Measurements from ENCODE around the gene PYGO2.

DNA sequence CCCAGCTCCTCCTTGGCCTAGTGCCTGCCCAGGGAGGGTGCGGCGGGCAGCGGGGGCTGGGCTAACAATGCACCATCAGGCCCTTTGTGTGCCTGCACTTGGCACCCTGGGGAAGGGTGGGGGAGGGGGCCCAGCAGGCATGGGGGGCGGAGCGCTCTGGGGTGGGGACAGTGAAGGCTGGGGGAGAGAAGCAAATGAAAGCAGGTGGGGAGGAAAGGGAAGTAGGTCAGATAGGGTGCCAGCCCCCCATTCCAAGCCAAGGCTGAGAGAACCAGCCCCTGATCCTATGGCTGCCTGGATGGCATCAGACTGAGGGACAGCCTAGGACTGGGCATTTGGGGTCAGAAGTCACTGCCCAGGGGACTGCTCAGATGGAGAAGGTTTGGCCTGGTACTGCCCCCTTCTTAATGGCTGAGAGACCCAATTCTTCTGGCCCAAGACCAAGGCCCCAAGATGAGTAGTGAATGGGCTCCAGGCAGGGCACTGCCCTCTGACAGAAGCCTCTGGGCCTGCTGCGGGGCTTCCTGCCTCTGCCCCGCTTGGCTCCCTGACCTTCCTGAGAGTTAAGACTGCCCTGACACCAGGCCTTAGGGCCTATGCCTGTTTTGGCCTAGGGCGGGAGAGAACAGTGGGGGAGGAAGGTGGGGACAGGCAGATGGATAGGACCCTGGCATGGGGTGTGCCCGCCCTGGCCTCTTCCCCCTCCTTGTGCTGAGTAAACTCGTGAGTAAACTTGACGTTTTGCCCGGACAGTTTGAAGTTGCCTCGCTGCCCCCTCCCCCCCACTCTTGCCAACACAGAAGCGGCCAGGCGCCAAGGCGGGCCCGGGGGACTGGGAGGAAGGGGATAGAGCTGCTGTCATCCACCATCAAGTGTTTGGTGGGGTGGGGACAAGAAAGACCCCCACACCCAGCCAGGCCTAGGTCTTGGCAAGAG lies 43.8 kb upstream of the PYGO2 start:
- TF ChIP-seq, protein P1, sequence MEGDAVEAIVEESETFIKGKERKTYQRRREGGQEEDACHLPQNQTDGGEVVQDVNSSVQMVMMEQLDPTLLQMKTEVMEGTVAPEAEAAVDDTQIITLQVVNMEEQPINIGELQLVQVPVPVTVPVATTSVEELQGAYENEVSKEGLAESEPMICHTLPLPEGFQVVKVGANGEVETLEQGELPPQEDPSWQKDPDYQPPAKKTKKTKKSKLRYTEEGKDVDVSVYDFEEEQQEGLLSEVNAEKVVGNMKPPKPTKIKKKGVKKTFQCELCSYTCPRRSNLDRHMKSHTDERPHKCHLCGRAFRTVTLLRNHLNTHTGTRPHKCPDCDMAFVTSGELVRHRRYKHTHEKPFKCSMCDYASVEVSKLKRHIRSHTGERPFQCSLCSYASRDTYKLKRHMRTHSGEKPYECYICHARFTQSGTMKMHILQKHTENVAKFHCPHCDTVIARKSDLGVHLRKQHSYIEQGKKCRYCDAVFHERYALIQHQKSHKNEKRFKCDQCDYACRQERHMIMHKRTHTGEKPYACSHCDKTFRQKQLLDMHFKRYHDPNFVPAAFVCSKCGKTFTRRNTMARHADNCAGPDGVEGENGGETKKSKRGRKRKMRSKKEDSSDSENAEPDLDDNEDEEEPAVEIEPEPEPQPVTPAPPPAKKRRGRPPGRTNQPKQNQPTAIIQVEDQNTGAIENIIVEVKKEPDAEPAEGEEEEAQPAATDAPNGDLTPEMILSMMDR (conservative IDR thresholded peaks at IDR 0.05), result no peak
- TF ChIP-seq ZFX (IDR thresholded peaks at IDR 0.05), result peak; percentile 75
